HL-60 (cell line): ENCODE data around the gene UCMA.

Experiments used
- DNase-seq, 2 experiments: peaks; one replicate each; pipeline ENCODE4 v3.0.0-alpha.2; 2010 to 2020; ENCODE audit warnings: low read depth in 1 of 2, low spot score in 1 of 2
- H3K27ac ChIP-seq: fragments of 250-450 bp; sonication (Bioruptor Pico); replicated peaks from 2 replicates; pipeline ENCODE4 v1.5.1; 2020; ENCODE audit warnings: mild to moderate bottlenecking, moderate library complexity
- H3K27me3 ChIP-seq: fragments of 250-450 bp; sonication (Bioruptor Pico); 2 replicates; pipeline ENCODE4 v1.5.1; 2021; ENCODE audit warnings: mild to moderate bottlenecking, moderate library complexity; ENCODE audit not compliant: insufficient read depth, poor library complexity, severe bottlenecking
- H3K4me3 ChIP-seq: replicated peaks from 2 replicates; pipeline ENCODE4 v1.5.1; 2011; ENCODE audit warnings: mild to moderate bottlenecking, control low read depth, low read length; ENCODE audit not compliant: insufficient read depth
- GABPA ChIP-seq: IDR thresholded peaks from 2 replicates; pipeline ENCODE4 v1.6.1; 2012; ENCODE audit warnings: low read depth
- POLR2AphosphoS5 ChIP-seq: IDR thresholded peaks from 2 replicates; pipeline ENCODE4 v1.6.1; 2012; ENCODE audit warnings: low read depth
- SPI1 ChIP-seq: IDR thresholded peaks from 2 replicates; pipeline ENCODE4 v1.6.1; 2012; ENCODE audit warnings: low read depth, mild to moderate bottlenecking, borderline replicate concordance
- TF ChIP-seq, protein P1 (sequence below): IDR thresholded peaks from one replicate; pipeline ENCODE4 v1.5.1; 2011; ENCODE audit warnings: low read length, control low read depth, inconsistent platforms; ENCODE audit not compliant: insufficient read depth
- TF ChIP-seq, protein P2 (sequence below): IDR thresholded peaks from 2 replicates; pipeline ENCODE4 v1.6.1; 2012; ENCODE audit warnings: low read depth; ENCODE audit not compliant: insufficient replicate concordance

UCMA gene

DNA sequence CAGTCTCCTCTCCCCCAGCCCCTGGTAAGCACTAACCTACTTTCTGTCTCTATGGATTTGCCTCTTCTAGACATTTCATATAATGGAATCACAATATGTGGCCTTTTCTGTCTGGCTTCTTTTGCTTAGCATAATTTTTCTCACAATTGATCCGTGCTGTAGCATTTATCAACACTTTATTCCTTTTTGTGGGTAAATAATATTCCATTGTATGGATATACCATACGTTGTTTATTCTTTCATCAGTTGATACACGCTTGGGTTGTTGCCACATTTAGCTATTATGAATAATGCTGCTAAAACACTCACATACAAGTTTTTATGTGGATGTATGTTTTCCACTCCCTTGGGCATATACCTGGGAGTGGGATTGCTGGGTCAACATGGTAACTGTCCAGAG, 47.0 kb downstream of the UCMA start:
- no peak overlapping the region for H3K4me3 ChIP-seq
- no peaks in the 10 kb centered on the region for H3K27me3 ChIP-seq
- TF ChIP-seq POLR2AphosphoS5: no peak
- no peak overlapping the region for H3K27ac ChIP-seq
- DNase-seq: no peak

- TF ChIP-seq POLR2AphosphoS5: no peak
- Histone ChIP-seq H3K27me3 (no peaks in the 10 kb centered on the region), H3K4me3 (no peak overlapping the region), H3K27ac (no peak overlapping the region)
- DNase-seq: no peak
Observed at GRCh38 chr10:13184730-13185514, 49.3 kb downstream of the UCMA start.

GRCh38 chr10:13184276-13184675, 49.9 kb downstream of the UCMA start:
- Histone ChIP-seq H3K4me3 (no peak overlapping the region), H3K27ac (no peak overlapping the region), H3K27me3 (no peaks in the 10 kb centered on the region)
- no peak for DNase-seq
- TF ChIP-seq POLR2AphosphoS5 (no peak), SPI1 (no peak), GABPA (no peak)
- TF ChIP-seq, protein P1, sequence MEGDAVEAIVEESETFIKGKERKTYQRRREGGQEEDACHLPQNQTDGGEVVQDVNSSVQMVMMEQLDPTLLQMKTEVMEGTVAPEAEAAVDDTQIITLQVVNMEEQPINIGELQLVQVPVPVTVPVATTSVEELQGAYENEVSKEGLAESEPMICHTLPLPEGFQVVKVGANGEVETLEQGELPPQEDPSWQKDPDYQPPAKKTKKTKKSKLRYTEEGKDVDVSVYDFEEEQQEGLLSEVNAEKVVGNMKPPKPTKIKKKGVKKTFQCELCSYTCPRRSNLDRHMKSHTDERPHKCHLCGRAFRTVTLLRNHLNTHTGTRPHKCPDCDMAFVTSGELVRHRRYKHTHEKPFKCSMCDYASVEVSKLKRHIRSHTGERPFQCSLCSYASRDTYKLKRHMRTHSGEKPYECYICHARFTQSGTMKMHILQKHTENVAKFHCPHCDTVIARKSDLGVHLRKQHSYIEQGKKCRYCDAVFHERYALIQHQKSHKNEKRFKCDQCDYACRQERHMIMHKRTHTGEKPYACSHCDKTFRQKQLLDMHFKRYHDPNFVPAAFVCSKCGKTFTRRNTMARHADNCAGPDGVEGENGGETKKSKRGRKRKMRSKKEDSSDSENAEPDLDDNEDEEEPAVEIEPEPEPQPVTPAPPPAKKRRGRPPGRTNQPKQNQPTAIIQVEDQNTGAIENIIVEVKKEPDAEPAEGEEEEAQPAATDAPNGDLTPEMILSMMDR: no peak
- TF ChIP-seq, protein P2, sequence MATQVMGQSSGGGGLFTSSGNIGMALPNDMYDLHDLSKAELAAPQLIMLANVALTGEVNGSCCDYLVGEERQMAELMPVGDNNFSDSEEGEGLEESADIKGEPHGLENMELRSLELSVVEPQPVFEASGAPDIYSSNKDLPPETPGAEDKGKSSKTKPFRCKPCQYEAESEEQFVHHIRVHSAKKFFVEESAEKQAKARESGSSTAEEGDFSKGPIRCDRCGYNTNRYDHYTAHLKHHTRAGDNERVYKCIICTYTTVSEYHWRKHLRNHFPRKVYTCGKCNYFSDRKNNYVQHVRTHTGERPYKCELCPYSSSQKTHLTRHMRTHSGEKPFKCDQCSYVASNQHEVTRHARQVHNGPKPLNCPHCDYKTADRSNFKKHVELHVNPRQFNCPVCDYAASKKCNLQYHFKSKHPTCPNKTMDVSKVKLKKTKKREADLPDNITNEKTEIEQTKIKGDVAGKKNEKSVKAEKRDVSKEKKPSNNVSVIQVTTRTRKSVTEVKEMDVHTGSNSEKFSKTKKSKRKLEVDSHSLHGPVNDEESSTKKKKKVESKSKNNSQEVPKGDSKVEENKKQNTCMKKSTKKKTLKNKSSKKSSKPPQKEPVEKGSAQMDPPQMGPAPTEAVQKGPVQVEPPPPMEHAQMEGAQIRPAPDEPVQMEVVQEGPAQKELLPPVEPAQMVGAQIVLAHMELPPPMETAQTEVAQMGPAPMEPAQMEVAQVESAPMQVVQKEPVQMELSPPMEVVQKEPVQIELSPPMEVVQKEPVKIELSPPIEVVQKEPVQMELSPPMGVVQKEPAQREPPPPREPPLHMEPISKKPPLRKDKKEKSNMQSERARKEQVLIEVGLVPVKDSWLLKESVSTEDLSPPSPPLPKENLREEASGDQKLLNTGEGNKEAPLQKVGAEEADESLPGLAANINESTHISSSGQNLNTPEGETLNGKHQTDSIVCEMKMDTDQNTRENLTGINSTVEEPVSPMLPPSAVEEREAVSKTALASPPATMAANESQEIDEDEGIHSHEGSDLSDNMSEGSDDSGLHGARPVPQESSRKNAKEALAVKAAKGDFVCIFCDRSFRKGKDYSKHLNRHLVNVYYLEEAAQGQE: no peak

DNA sequence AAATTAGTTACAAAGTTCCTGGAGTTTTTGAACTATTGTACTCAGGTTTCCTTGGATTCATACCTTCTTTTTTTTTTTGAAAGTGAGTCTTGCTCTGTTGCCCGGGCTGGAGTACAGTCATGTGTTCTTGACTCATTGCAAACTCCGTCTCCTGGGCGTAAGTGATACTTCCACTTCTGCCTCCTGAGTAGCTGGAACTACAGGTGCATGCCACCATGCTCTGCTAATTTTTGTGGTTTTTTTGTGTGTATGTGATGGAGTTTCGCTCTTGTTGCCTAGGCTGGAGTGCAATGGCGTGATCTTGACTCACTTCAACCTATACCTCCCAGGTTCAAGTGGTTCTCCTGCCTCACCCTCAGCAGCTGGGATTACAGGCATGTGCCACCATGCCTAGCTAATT, 50.5 kb downstream of the UCMA start:
- TF ChIP-seq SPI1: no peak
- TF ChIP-seq POLR2AphosphoS5: no peak
- no peaks in the 10 kb centered on the region for H3K27me3 ChIP-seq
- H3K4me3 ChIP-seq: no peak overlapping the region
- DNase-seq: no peak
- no peak overlapping the region for H3K27ac ChIP-seq

DNA sequence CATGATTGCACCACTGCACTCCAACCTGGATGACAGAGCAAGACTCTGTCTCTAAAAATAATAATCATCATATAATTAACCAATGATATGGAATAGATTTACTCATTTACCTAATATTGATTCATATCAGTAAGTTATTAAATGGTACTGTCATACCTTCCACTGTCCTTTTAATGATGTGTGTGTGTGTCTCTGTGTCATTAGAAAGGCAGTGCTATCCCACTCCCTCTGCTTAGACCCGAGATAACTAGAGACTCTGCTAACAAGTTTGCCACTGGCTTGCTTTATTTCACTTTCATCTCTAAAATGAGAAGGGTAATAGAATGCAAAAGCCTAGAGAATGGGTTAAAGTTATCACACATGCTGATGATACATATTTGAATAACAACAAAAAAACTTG, 51.8 kb downstream of the UCMA start:
- no peaks in the 10 kb centered on the region for H3K27me3 ChIP-seq
- TF ChIP-seq, protein P1: no peak
- TF ChIP-seq SPI1: no peak
- no peak for TF ChIP-seq POLR2AphosphoS5
- TF ChIP-seq GABPA: no peak
- TF ChIP-seq, protein P2: no peak
- no peak overlapping the region for H3K27ac ChIP-seq
- no peak for DNase-seq
- no peak overlapping the region for H3K4me3 ChIP-seq
